Endodermal cell (in vitro differentiated cells): ENCODE data around the gene SPACA5. TPM values are rescaled to one million over a fixed set of nuclear protein-coding genes. Genes with fewer than 3 reads are reported as not detected.
"Not testable (repeated sequence)": the region's sequence is repeated elsewhere in the genome, so short reads cannot be mapped to it uniquely, and the experiment has no call there.

Experiments
- DNase-seq: peaks from one replicate; pipeline ENCODE4 v3.0.0-alpha.2; 2017
- H3K27ac ChIP-seq: 2 replicates; pipeline ENCODE4 v1.5.1; 2013; ENCODE audit warnings: mild to moderate bottlenecking, low read depth, low read length, moderate library complexity
- H3K27me3 ChIP-seq: 2 replicates; pipeline ENCODE4 v1.6.1; 2013; ENCODE audit warnings: mild to moderate bottlenecking, low read length, moderate library complexity; ENCODE audit not compliant: insufficient read depth, control insufficient read depth, poor library complexity, severe bottlenecking
- H3K36me3 ChIP-seq: 2 replicates; pipeline ENCODE4 v1.7.0; 2013; ENCODE audit warnings: mild to moderate bottlenecking, low read length, moderate library complexity; ENCODE audit not compliant: control insufficient read depth, insufficient read depth
- H3K4me1 ChIP-seq: one replicate; pipeline ENCODE4 v1.7.0; 2013; ENCODE audit warnings: low read length; ENCODE audit not compliant: control insufficient read depth, insufficient read depth
- H3K4me3 ChIP-seq: 2 replicates; pipeline ENCODE4 v1.5.1; 2013; ENCODE audit warnings: mild to moderate bottlenecking, low read length, moderate library complexity
- H3K9ac ChIP-seq: 2 replicates; pipeline ENCODE4 v1.6.1; 2013; ENCODE audit warnings: mild to moderate bottlenecking, low read length, moderate library complexity; ENCODE audit not compliant: poor library complexity, severe bottlenecking; ENCODE audit errors: extremely low read depth
- H3K9me3 ChIP-seq: 2 replicates; pipeline ENCODE4 v1.6.1; 2013; ENCODE audit warnings: mild to moderate bottlenecking, low read length, moderate library complexity; ENCODE audit not compliant: control insufficient read depth
- H3K27ac Mint-ChIP-seq: 2 replicates; pipeline ENCODE4 v1.8.0; 2020; ENCODE audit warnings: mixed read lengths
- H3K27me3 Mint-ChIP-seq: 2 replicates; pipeline ENCODE4 v1.8.0; 2021; ENCODE audit warnings: mild to moderate bottlenecking, mixed read lengths; ENCODE audit not compliant: insufficient read depth
- H3K36me3 Mint-ChIP-seq: 2 replicates; pipeline ENCODE4 v1.8.0; 2020; ENCODE audit warnings: low read depth, mixed read lengths
- H3K4me1 Mint-ChIP-seq: 2 replicates; pipeline ENCODE4 v1.8.0; 2020; ENCODE audit warnings: mixed read lengths
- H3K4me3 Mint-ChIP-seq: 2 replicates; pipeline ENCODE4 v1.8.0; 2020; ENCODE audit warnings: mild to moderate bottlenecking, moderate library complexity, mixed read lengths
- H3K9me3 Mint-ChIP-seq: 2 replicates; pipeline ENCODE4 v1.8.0; 2020; ENCODE audit warnings: mild to moderate bottlenecking, mixed read lengths
- WGBS, 2 experiments: methylation state at CpG; one replicate each; pipeline versions ENCODE4 v1.1.5 to v1.1.7; 2013; ENCODE audit warnings: missing lambda C conversion rate in 2 of 2, mixed read lengths in 1 of 2; ENCODE audit not compliant: insufficient coverage in 1 of 2, insufficient read length in 1 of 2; 5-methylcytosine and 5-hydroxymethylcytosine counted together
- total RNA-seq, 2 donors: library from RNA; stranded (reverse); fragmentation: NEBNext Ultra II Directional in 1 of 2; extraction: Animal tissue kit (Norgen Biotek cat#: 25700) in 1 of 2; gene quantifications; 2 replicates in 1 of 2; 3 replicates in 1 of 2; pipeline ENCODE4 v1.2.1, GENCODE V29; 2021
- TF ChIP-seq, protein P1 (sequence below): fragments of 200-600 bp; sonication (generic); conservative IDR thresholded peaks from 2 replicates; pipeline ENCODE4 v1.5.0; 2021; ENCODE audit warnings: antibody characterized with exemption, mild to moderate bottlenecking

The SPACA5 gene
- total RNA-seq, 2 donors from 2014 or later: not detected

GRCh38 chrX:48025561-48025960, 18.8 kb downstream of the SPACA5 start:
- Mint-ChIP-seq H3K27ac (no peak overlapping the region), H3K27me3 (no peaks in the 10 kb centered on the region), H3K4me3 (no peak overlapping the region), H3K4me1 (no peaks in the 10 kb centered on the region), H3K36me3 (no peaks in the 10 kb centered on the region), H3K9me3 (peaks cover 49% of the 10 kb centered on the region)
- WGBS, 2 experiments: 16% methylated on average over 6 of the region's 7 CpGs; no CpG with 5 or more reads in 1 of the 2 experiments
- TF ChIP-seq, protein P1, sequence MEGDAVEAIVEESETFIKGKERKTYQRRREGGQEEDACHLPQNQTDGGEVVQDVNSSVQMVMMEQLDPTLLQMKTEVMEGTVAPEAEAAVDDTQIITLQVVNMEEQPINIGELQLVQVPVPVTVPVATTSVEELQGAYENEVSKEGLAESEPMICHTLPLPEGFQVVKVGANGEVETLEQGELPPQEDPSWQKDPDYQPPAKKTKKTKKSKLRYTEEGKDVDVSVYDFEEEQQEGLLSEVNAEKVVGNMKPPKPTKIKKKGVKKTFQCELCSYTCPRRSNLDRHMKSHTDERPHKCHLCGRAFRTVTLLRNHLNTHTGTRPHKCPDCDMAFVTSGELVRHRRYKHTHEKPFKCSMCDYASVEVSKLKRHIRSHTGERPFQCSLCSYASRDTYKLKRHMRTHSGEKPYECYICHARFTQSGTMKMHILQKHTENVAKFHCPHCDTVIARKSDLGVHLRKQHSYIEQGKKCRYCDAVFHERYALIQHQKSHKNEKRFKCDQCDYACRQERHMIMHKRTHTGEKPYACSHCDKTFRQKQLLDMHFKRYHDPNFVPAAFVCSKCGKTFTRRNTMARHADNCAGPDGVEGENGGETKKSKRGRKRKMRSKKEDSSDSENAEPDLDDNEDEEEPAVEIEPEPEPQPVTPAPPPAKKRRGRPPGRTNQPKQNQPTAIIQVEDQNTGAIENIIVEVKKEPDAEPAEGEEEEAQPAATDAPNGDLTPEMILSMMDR: peak; percentile 73
- H3K27ac ChIP-seq: no peak overlapping the region
- DNase-seq: peak; percentile 76
- no peaks in the 10 kb centered on the region for H3K27me3 ChIP-seq
- H3K4me1 ChIP-seq: no peaks in the 10 kb centered on the region
- no peak overlapping the region for H3K9ac ChIP-seq
- H3K9me3 ChIP-seq: no peaks in the 10 kb centered on the region
- no peak overlapping the region for H3K4me3 ChIP-seq
- H3K36me3 ChIP-seq: no peaks in the 10 kb centered on the region

DNA sequence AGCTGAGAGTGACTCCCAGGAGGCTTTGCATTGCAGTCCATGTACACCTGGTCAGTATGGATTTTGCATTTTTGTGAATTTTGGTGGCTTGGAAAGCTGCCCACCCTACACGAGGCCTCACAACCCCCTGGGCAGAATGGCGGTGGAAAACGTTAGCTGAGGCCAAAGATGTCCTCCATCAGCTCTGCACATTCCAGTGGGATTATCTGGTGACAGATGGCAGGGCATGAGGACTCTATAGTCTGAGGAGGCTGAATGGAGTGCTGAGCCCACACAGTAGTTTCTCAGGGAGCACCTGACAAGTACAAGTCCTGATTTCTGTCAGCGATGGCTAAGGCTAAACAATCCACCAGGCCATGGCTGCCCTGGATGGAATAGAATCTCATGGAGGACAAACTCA, 20.8 kb downstream of the SPACA5 start:
- not testable (repeated sequence) for DNase-seq, H3K4me3 ChIP-seq, H3K27ac Mint-ChIP-seq, H3K4me3 Mint-ChIP-seq, H3K27me3 Mint-ChIP-seq, H3K27ac ChIP-seq, H3K27me3 ChIP-seq, H3K9ac ChIP-seq, H3K36me3 Mint-ChIP-seq, H3K9me3 ChIP-seq, H3K36me3 ChIP-seq, H3K4me1 ChIP-seq, H3K4me1 Mint-ChIP-seq
- WGBS, 2 experiments: 87% methylated on average over 3 of the region's 4 CpGs; no CpG with 5 or more reads in 1 of the 2 experiments
- H3K9me3 Mint-ChIP-seq: peaks cover 53% of the 10 kb centered on the region

- H3K9ac ChIP-seq: no peak overlapping the region
These were observed 21.3 kb downstream of the SPACA5 start for GRCh38 chrX:48028091-48028490.

More at GRCh38 chrX:48028091-48028490, 21.3 kb downstream of the SPACA5 start:
- Histone ChIP-seq H3K27ac (no peak overlapping the region), H3K9me3 (no peaks in the 10 kb centered on the region), H3K4me3 (no peak overlapping the region), H3K4me1 (no peaks in the 10 kb centered on the region), H3K27me3 (no peaks in the 10 kb centered on the region), H3K36me3 (no peaks in the 10 kb centered on the region)
- Mint-ChIP-seq H3K4me1 (no peaks in the 10 kb centered on the region), H3K27me3 (no peaks in the 10 kb centered on the region), H3K9me3 (peaks cover 53% of the 10 kb centered on the region), H3K27ac (no peak overlapping the region), H3K4me3 (no peak overlapping the region), H3K36me3 (no peaks in the 10 kb centered on the region)
- DNase-seq: no peak
- WGBS, 2 experiments: 90% methylated on average over 8 of the region's 8 CpGs; no CpG with 5 or more reads in 1 of the 2 experiments
- TF ChIP-seq, protein P1: no peak
